ENCODE data around the gene F13A1. TPM values are rescaled to one million over a fixed set of nuclear protein-coding genes. Genes with fewer than 3 reads are reported as not detected.

Gene F13A1
- total RNA-seq, 3 donors from 2014 or later (not counting 1 experiment from before 2014, with no cell fraction given) = 6.6 to 32.5 (median 16.1) TPM

DNA sequence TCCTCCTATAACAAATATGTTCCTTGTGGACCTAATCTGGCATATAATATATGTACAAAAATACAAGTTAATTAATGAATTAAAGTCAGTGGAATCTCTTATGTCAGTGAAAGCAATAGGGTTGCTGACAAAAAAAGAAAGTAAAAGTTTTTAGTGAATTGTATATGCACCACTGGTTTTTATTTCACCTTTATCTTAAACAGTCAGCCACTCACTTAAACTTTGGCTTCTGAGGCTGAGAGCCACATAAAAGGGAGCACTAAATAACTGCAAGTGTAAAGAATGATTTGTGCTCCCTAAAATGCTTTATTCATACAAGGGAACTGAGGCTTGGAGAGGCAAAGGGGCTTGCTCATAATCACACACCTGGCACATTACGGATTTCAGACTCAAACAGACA, 9.9 kb upstream of the F13A1 start:
- intact Hi-C loops (cut with micrococcal nuclease) = no loop called here
- Mint-ChIP-seq H3K4me3 (no peak overlapping the region), H3K36me3 (no peaks in the 10 kb centered on the region), H3K27me3 (ENCODE audit: low read depth in 2 of 2) (peaks cover 10 to 16% of the 10 kb centered on the region in 2 donors), H3K4me1 (no peaks in the 10 kb centered on the region), H3K9me3 (no peaks in the 10 kb centered on the region), H3K27ac (no peak overlapping the region)
- Histone ChIP-seq H3K36me3 (ENCODE audit: control insufficient read depth, insufficient read depth, low read length) (no peaks in the 10 kb centered on the region), H3K4me3 (ENCODE audit: low read length) (no peak overlapping the region), H3K9me3 (ENCODE audit: control insufficient read depth, insufficient read depth, low read length) (no peaks in the 10 kb centered on the region), H3K4me1 (ENCODE audit: control insufficient read depth, insufficient read depth, low read length) (peaks cover 5% of the 10 kb centered on the region), H3K27ac (ENCODE audit: low read length) (no peak overlapping the region), H3K27me3 (ENCODE audit: control insufficient read depth, insufficient read depth, low read length) (no peaks in the 10 kb centered on the region)
- DNase-seq = no peak
- TF ChIP-seq, protein P1, sequence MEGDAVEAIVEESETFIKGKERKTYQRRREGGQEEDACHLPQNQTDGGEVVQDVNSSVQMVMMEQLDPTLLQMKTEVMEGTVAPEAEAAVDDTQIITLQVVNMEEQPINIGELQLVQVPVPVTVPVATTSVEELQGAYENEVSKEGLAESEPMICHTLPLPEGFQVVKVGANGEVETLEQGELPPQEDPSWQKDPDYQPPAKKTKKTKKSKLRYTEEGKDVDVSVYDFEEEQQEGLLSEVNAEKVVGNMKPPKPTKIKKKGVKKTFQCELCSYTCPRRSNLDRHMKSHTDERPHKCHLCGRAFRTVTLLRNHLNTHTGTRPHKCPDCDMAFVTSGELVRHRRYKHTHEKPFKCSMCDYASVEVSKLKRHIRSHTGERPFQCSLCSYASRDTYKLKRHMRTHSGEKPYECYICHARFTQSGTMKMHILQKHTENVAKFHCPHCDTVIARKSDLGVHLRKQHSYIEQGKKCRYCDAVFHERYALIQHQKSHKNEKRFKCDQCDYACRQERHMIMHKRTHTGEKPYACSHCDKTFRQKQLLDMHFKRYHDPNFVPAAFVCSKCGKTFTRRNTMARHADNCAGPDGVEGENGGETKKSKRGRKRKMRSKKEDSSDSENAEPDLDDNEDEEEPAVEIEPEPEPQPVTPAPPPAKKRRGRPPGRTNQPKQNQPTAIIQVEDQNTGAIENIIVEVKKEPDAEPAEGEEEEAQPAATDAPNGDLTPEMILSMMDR (IDR thresholded peaks at IDR 0.05) = no peak
- WGBS (ENCODE audit: insufficient coverage) = 67% methylated on average over 1 of the region's 1 CpG
- ATAC-seq = no peak

DNA sequence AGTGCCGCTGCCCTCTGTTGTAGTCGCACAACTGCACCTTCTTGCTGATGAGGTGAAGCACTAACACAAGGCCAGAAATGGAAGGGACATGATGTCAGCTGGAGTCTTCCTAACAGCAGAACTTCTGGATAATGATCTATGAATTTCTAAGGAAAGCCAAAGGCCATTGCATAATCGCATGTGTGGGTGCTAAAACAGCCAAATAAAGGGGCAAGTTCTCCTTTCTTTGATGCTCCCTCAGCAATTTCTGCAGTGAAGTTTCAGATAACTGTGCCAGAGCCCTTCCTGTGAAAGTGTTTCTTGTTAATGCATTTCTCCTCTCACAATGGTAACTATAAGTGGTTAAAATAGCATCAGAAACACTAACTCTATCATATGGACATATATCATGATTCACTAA, 8.0 kb upstream of the F13A1 start:
- ATAC-seq (no peak), DNase-seq (no peak)
- Histone ChIP-seq H3K27me3 (ENCODE audit: control insufficient read depth, insufficient read depth, low read length) (no peaks in the 10 kb centered on the region), H3K36me3 (ENCODE audit: control insufficient read depth, insufficient read depth, low read length) (no peaks in the 10 kb centered on the region), H3K27ac (ENCODE audit: low read length) (no peak overlapping the region), H3K9me3 (ENCODE audit: control insufficient read depth, insufficient read depth, low read length) (no peaks in the 10 kb centered on the region), H3K4me3 (ENCODE audit: low read length) (no peak overlapping the region), H3K4me1 (ENCODE audit: control insufficient read depth, insufficient read depth, low read length) (peaks cover 5% of the 10 kb centered on the region)
- WGBS (ENCODE audit: insufficient coverage) = 85% methylated on average over 3 of the region's 3 CpGs
- Mint-ChIP-seq H3K4me1 (no peaks in the 10 kb centered on the region), H3K9me3 (no peaks in the 10 kb centered on the region), H3K4me3 (no peak overlapping the region), H3K36me3 (no peaks in the 10 kb centered on the region), H3K27ac (no peak overlapping the region), H3K27me3 (ENCODE audit: low read depth in 2 of 2) (peaks cover 9 to 23% of the 10 kb centered on the region in 2 donors)
- intact Hi-C loops (cut with micrococcal nuclease) = no loop called here
- TF ChIP-seq, protein P1 (IDR thresholded peaks at IDR 0.05) = no peak

DNA sequence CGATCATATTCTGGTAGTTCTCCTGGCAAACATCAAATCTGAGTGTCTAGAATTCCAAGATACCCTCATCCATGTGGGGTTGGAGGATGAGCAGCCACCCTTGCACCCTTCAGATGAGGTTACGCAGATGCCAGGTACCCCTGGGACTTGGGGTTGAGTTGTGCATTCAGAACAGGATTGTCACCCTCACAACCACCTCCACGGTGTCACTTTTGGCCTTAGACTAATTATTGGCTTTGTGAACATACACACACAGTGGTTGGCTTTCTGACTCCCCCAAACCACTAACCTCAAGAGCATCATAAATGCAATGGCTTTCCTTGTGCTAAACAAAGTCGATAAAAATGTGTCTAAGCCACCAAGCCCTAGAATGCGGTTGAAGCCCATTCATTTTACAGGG, 2.9 kb upstream of the F13A1 start:
- Mint-ChIP-seq H3K36me3 (no peaks in the 10 kb centered on the region), H3K4me3 (no peak overlapping the region), H3K9me3 (no peaks in the 10 kb centered on the region), H3K27ac (no peak overlapping the region), H3K27me3 (ENCODE audit: low read depth in 2 of 2) (peaks cover 46 to 55% of the 10 kb centered on the region in 2 donors), H3K4me1 (no peaks in the 10 kb centered on the region)
- Histone ChIP-seq H3K4me3 (ENCODE audit: low read length) (no peak overlapping the region), H3K27ac (ENCODE audit: low read length) (no peak overlapping the region), H3K27me3 (ENCODE audit: control insufficient read depth, insufficient read depth, low read length) (no peaks in the 10 kb centered on the region), H3K4me1 (ENCODE audit: control insufficient read depth, insufficient read depth, low read length) (peaks cover 9% of the 10 kb centered on the region), H3K36me3 (ENCODE audit: control insufficient read depth, insufficient read depth, low read length) (no peaks in the 10 kb centered on the region), H3K9me3 (ENCODE audit: control insufficient read depth, insufficient read depth, low read length) (no peaks in the 10 kb centered on the region)
- 62% methylated on average over 5 of the region's 5 CpGs for WGBS (ENCODE audit: insufficient coverage)
- DNase-seq = no peak
- no peak for ATAC-seq
- TF ChIP-seq, protein P1 (IDR thresholded peaks at IDR 0.05) = no peak
- intact Hi-C loops (cut with micrococcal nuclease) = no loop called here

DNA sequence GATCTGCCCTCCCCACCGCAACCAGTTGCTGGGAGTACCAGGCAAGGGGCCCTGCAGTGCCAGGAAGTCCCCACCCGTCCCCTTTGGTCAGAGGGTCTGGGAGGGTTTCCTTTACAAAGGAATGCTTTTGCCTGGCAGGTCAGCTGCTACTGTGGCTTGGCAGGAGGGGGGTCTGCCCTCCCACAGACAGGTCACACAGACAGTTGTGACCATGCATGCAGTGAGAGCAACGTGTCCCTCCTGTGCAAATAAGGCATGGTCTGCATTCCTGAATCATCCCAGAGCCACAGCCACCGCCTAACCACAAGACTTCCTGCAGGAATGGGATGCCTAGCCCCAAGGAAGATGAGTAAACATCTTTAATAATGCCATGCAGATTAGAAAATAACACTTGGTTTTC, 439 bp upstream of the F13A1 start:
- no peaks in the 10 kb centered on the region for H3K4me1 Mint-ChIP-seq
- peaks cover 9% of the 10 kb centered on the region for H3K4me1 ChIP-seq (ENCODE audit: control insufficient read depth, insufficient read depth, low read length)
- WGBS (ENCODE audit: insufficient coverage) = 28% methylated on average over 4 of the region's 4 CpGs
- H3K27me3 Mint-ChIP-seq (ENCODE audit: low read depth in 2 of 2) = peaks cover 49 to 68% of the 10 kb centered on the region in 2 donors
- no peak overlapping the region for H3K27ac Mint-ChIP-seq
- no peaks in the 10 kb centered on the region for H3K36me3 ChIP-seq (ENCODE audit: control insufficient read depth, insufficient read depth, low read length)
- H3K9me3 ChIP-seq (ENCODE audit: control insufficient read depth, insufficient read depth, low read length) = no peaks in the 10 kb centered on the region
- intact Hi-C loops (cut with micrococcal nuclease) = no loop called here
- DNase-seq = no peak
- no peak overlapping the region for H3K4me3 ChIP-seq (ENCODE audit: low read length)
- H3K4me3 Mint-ChIP-seq = no peak overlapping the region
- peaks cover 5% of the 10 kb centered on the region for H3K27me3 ChIP-seq (ENCODE audit: control insufficient read depth, insufficient read depth, low read length)
- no peaks in the 10 kb centered on the region for H3K9me3 Mint-ChIP-seq
- H3K27ac ChIP-seq (ENCODE audit: low read length) = no peak overlapping the region
- no peaks in the 10 kb centered on the region for H3K36me3 Mint-ChIP-seq
- ATAC-seq = no peak
- TF ChIP-seq, protein P1 (IDR thresholded peaks at IDR 0.05) = no peak
